ENCODE data around the gene PXDC1. TPM values are rescaled to one million over a fixed set of nuclear protein-coding genes. Genes with fewer than 3 reads are reported as not detected.
A peak's percentile ranks its signal among the peaks of the same experiment; 100 is the strongest.

Gene PXDC1
- total and polyA plus RNA-seq, 12 donors = 3.7 to 46.7 (median 22.5) TPM

DNA sequence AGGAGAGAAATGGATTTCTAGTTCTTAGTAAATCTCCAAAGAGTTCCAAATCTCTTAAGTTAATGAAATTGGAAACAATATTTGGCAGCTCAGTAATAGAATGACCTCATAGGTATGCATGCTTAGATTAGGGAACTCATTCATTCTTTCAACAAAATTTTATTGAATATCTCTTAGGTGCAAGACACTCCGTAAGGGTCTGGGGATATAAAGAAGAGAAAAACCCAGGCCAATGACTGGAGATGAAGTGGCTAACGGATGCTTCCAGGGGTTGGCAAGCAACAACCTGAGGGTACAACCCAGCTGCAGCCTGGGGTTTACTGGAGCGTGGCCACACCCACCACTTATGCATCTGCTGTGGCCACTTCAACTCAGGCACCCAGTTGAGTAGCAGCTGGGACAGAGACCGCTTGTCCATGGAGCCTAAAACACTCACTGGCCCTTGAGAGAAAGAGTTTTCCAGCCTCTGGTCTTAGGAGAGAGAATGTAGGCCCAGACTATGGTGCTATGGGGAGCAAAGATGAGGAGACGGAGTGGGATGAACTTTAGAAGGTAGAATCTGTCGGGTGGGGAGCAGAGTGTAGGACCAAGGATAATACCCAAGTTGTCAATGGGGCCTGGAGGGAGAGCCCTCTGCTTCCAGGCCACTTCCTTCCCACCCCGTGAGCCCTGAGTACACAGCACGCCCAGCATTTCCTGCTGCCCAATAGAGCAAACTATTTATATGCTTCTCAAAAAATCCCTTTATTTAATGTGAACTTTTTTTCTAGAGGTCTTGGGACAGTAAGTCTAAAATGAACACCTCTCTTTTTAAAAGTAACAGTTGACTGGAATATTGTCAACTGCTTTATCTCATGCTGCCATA lies 46.8 kb upstream of the PXDC1 start:
- H3K27me3 ChIP-seq = no peaks in the 10 kb centered on the region
- H3K4me1 ChIP-seq (replicated peaks in 1 of 2) = peaks cover 0 to 5% of the 10 kb centered on the region in 2 donors
- H3K36me3 ChIP-seq (replicated peaks in 1 of 2) = no peaks in the 10 kb centered on the region
- intact Hi-C loops (cut with DNase I) = no loop called here
- no peak for TF ChIP-seq POLR2A (IDR thresholded peaks at IDR 0.05)
- TF ChIP-seq, protein P1, sequence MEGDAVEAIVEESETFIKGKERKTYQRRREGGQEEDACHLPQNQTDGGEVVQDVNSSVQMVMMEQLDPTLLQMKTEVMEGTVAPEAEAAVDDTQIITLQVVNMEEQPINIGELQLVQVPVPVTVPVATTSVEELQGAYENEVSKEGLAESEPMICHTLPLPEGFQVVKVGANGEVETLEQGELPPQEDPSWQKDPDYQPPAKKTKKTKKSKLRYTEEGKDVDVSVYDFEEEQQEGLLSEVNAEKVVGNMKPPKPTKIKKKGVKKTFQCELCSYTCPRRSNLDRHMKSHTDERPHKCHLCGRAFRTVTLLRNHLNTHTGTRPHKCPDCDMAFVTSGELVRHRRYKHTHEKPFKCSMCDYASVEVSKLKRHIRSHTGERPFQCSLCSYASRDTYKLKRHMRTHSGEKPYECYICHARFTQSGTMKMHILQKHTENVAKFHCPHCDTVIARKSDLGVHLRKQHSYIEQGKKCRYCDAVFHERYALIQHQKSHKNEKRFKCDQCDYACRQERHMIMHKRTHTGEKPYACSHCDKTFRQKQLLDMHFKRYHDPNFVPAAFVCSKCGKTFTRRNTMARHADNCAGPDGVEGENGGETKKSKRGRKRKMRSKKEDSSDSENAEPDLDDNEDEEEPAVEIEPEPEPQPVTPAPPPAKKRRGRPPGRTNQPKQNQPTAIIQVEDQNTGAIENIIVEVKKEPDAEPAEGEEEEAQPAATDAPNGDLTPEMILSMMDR (IDR thresholded peaks at IDR 0.05) = no peak
- H3K27ac ChIP-seq = peak overlapping the region in 1 of 5 donors; percentile 47
- 79 to 90% (median 82%) methylated on average over 7 to 8 of the region's 8 CpGs for WGBS, 4 donors
- no peak for DNase-seq
- H3K4me3 ChIP-seq = no peak overlapping the region
- no peaks in the 10 kb centered on the region for H3K9me3 ChIP-seq (replicated peaks in 1 of 3)

DNA sequence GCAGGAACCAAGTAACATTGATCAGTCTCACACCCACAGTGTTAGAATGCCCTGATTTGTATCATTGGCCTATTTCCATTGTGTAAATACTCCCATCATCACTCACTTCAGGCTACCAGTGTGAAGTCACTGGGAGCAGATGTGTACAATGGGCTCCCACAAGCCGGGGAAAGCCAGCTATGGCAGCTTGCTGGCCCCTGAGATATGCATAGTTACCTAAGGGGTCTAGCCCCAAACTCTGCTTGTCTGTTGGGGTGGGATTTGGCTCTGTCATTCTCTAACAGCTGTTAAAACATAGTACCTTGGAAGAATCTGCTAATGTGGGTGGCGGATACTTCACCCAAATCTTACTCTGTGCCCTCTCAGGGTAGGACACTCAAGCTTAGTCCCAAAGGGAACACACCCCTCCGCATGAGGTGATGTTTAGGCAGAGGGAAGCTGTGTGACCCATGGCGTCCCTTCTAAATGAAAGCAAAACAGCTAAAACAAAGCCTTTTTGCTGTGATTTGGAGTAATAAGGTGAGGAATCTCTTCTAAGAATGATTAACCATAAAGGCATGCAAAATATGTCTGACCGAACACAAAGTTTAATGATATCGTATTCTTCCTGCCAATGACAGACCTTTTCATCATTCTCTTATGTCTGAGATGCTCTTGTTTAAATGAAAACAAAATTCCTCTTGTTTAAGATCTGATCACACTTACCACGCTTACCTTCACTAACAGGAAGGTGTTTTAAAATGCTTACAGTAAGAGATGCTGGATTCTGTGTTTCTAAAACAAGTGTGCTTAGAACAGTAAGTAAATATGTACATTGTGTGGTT lies 45.9 kb upstream of the PXDC1 start:
- intact Hi-C loops (cut with DNase I) = no loop called here
- WGBS, 4 donors = 64 to 78% (median 75%) methylated on average over 7 of the region's 7 CpGs

GRCh38 chr6:3796719-3797041 lies 45.2 kb upstream of the PXDC1 start:
- no peaks in the 10 kb centered on the region for H3K36me3 ChIP-seq (replicated peaks in 1 of 2)
- DNase-seq = no peak
- H3K9me3 ChIP-seq (replicated peaks in 1 of 3) = no peaks in the 10 kb centered on the region
- H3K4me3 ChIP-seq = no peak overlapping the region
- intact Hi-C loops (cut with DNase I) = no loop called here
- no peaks in the 10 kb centered on the region for H3K27me3 ChIP-seq
- peaks cover 0 to 5% of the 10 kb centered on the region in 2 donors for H3K4me1 ChIP-seq (replicated peaks in 1 of 2)
- H3K27ac ChIP-seq = peak overlapping the region in 1 of 5 donors; percentile 47
- WGBS, 4 donors = 22 to 42% (median 35%) methylated on average over 2 of the region's 2 CpGs
- TF ChIP-seq, protein P1 (IDR thresholded peaks at IDR 0.05) = no peak
- no peak for TF ChIP-seq POLR2A (IDR thresholded peaks at IDR 0.05)

More for the DNA sequence above, 45.9 kb upstream of the PXDC1 start:
- no peaks in the 10 kb centered on the region for H3K27me3 ChIP-seq
- peaks cover 0 to 5% of the 10 kb centered on the region in 2 donors for H3K4me1 ChIP-seq (replicated peaks in 1 of 2)
- TF ChIP-seq, protein P1 (IDR thresholded peaks at IDR 0.05) = no peak
- no peak for TF ChIP-seq POLR2A (IDR thresholded peaks at IDR 0.05)
- no peak for DNase-seq
- peak overlapping the region in 1 of 5 donors; percentile 47 for H3K27ac ChIP-seq
- H3K9me3 ChIP-seq (replicated peaks in 1 of 3) = no peaks in the 10 kb centered on the region
- no peak overlapping the region for H3K4me3 ChIP-seq
- no peaks in the 10 kb centered on the region for H3K36me3 ChIP-seq (replicated peaks in 1 of 2)

Data from adrenal gland (tissue), 12 donors.